Stimulated activated effector memory CD8-positive, alpha-beta T cell treated with anti-CD3 and anti-CD28 coated beads, Interleukin-12 subunit alpha, Interleukin-12 subunit beta, amount 100 ng/mL, for 72 hours (primary cell): ENCODE data around the gene MYCBPAP.
"Not testable (repeated sequence)": the region's sequence is repeated elsewhere in the genome, so short reads cannot be mapped to it uniquely, and the experiment has no call there.

Experiments
- ATAC-seq: fragments of 150-1000 bp; cut with Tn5 transposase; 2 replicates; pipeline ENCODE4 v1.10.0; 2021
- DNase-seq, 2 donors: peaks; one replicate each; pipeline ENCODE4 v3.0.0; 2021 to 2022; ENCODE audit warnings: low spot score in 2 of 2
- H3K27ac Mint-ChIP-seq: one replicate; pipeline ENCODE4 v1.8.0; 2022; ENCODE audit warnings: mild to moderate bottlenecking, mixed read lengths
- H3K36me3 Mint-ChIP-seq: one replicate; pipeline ENCODE4 v1.8.0; 2022; ENCODE audit warnings: mild to moderate bottlenecking, mixed read lengths
- H3K4me1 Mint-ChIP-seq: one replicate; pipeline ENCODE4 v1.8.0; 2022; ENCODE audit warnings: mixed read lengths
- H3K4me3 Mint-ChIP-seq: one replicate; pipeline ENCODE4 v1.8.0; 2022; ENCODE audit warnings: mild to moderate bottlenecking, mixed read lengths
- H3K9me3 Mint-ChIP-seq: one replicate; pipeline ENCODE4 v1.8.0; 2022; ENCODE audit warnings: mixed read lengths

Gene MYCBPAP

DNA sequence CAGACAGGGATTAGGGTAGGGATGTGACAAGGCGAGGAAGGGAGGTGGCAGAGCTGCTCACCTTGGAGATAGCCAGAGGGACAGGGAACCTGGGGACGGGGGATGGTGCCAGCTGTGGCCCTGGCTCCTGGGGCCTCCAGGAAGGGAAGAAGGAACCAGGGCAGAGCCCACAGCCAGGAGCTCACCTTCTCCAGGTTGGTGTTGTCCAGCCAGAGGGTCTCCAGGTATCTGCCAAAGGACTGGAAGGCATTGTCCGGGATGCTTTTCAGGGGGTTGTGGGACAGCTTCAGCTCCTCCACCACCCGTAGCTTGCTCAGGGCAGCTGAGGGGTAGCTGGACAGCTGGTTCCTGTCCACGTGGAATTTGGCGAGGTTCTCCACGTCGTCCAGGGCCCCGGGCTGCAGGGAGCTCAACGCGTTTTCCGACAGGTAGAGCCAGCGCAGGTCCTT lies 40.4 kb upstream of the MYCBPAP start:
- no peak for ATAC-seq
- Mint-ChIP-seq H3K4me1 (peaks cover 34% of the 10 kb centered on the region), H3K9me3 (no peaks in the 10 kb centered on the region), H3K27ac (no peak overlapping the region), H3K4me3 (peak overlapping the region; percentile 47), H3K36me3 (no peaks in the 10 kb centered on the region)
- DNase-seq: no peak

GRCh38 chr17:50468304-50469207 lies 39.7 kb upstream of the MYCBPAP start, which contains the start of gene CHAD:
Gene CHAD, minus strand, starts transcription at chr17:50468880. Its CDS starts 67 bp downstream, at chr17:50468813.
- ATAC-seq (peak; percentile 55), DNase-seq (no peak)
- Mint-ChIP-seq H3K9me3 (no peaks in the 10 kb centered on the region), H3K27ac (no peak within 1 kb of the TSS), H3K4me1 (peaks cover 34% of the 10 kb centered on the region), H3K36me3 (no peaks in the 10 kb centered on the region), H3K4me3 (peak within 1 kb of the TSS; percentile 47)

DNA sequence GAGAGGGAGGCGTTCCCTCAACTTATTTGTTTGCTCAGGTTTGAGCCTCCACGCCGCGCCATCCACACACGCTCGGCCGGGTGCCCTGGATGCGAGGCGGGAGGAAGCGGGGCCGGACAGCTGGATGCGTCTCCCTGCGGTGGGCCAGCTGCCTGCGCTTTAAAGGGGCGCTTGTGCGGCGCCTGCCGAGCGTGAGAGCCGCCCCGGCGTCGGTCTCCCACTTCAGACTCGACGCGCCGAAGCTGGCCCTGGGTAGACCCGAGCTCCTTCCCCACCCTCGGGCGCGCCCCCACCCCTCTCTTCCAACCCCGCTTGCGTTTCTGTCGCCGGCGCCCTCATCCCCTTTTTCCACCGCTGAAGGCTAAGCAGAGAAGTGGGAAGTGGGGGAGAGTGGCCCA lies 39.0 kb upstream of the MYCBPAP start:
- ATAC-seq (no peak), DNase-seq (no peak)
- peaks cover 34% of the 10 kb centered on the region for H3K4me1 Mint-ChIP-seq
- H3K36me3 Mint-ChIP-seq: no peaks in the 10 kb centered on the region
- H3K27ac Mint-ChIP-seq: no peak overlapping the region
- peak overlapping the region; percentile 29 for H3K4me3 Mint-ChIP-seq
- no peaks in the 10 kb centered on the region for H3K9me3 Mint-ChIP-seq

GRCh38 chr17:50469671-50470305 lies 38.5 kb upstream of the MYCBPAP start:
- no peak overlapping the region for H3K27ac Mint-ChIP-seq
- no peaks in the 10 kb centered on the region for H3K9me3 Mint-ChIP-seq
- DNase-seq: no peak
- H3K36me3 Mint-ChIP-seq: no peaks in the 10 kb centered on the region
- ATAC-seq: no peak
- peak overlapping the region; percentile 29 for H3K4me3 Mint-ChIP-seq
- H3K4me1 Mint-ChIP-seq: peaks cover 31% of the 10 kb centered on the region

- ATAC-seq (no peak), DNase-seq (no peak)
- no peaks in the 10 kb centered on the region for H3K9me3 Mint-ChIP-seq
- no peaks in the 10 kb centered on the region for H3K36me3 Mint-ChIP-seq
- H3K27ac Mint-ChIP-seq: no peak overlapping the region
- H3K4me1 Mint-ChIP-seq: peaks cover 25% of the 10 kb centered on the region
- no peak overlapping the region for H3K4me3 Mint-ChIP-seq
Observed at GRCh38 chr17:50470426-50470825, 37.8 kb upstream of the MYCBPAP start.

GRCh38 chr17:50471009-50471905 lies 37.0 kb upstream of the MYCBPAP start:
- no peak overlapping the region for H3K27ac Mint-ChIP-seq
- ATAC-seq (no peak), DNase-seq (no peak)
- H3K36me3 Mint-ChIP-seq: no peaks in the 10 kb centered on the region
- H3K9me3 Mint-ChIP-seq: no peaks in the 10 kb centered on the region
- peaks cover 23% of the 10 kb centered on the region for H3K4me1 Mint-ChIP-seq
- no peak overlapping the region for H3K4me3 Mint-ChIP-seq

GRCh38 chr17:50472286-50472685 lies 36.0 kb upstream of the MYCBPAP start:
- no peak overlapping the region for H3K27ac Mint-ChIP-seq
- no peaks in the 10 kb centered on the region for H3K9me3 Mint-ChIP-seq
- ATAC-seq (no peak), DNase-seq (no peak)
- no peak overlapping the region for H3K4me3 Mint-ChIP-seq
- peaks cover 13% of the 10 kb centered on the region for H3K4me1 Mint-ChIP-seq
- H3K36me3 Mint-ChIP-seq: no peaks in the 10 kb centered on the region

DNA sequence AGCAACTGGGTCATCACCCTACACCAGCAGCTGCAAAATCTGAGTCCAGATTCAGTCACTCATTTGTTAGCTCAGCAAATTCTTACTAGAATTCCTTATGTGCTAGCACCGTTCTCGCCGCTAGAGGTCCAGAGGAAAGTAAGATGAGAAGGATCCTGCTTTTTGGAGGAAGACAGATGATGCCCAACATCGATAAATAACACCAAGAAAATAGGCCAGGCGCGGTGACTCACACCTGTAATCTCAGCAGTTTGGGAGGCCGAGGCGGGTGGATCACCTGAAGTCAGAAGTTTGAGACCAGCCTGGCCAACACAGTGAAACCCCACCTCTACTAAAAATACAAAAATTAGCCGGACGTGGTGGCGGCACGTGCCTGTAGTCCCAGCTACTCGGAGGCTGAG lies 35.5 kb upstream of the MYCBPAP start:
- H3K27ac Mint-ChIP-seq, DNase-seq, H3K4me1 Mint-ChIP-seq, H3K9me3 Mint-ChIP-seq, ATAC-seq, H3K4me3 Mint-ChIP-seq, H3K36me3 Mint-ChIP-seq: not testable (repeated sequence)

- Mint-ChIP-seq H3K27ac (no peak overlapping the region), H3K4me3 (no peak overlapping the region), H3K36me3 (no peaks in the 10 kb centered on the region), H3K9me3 (no peaks in the 10 kb centered on the region), H3K4me1 (peaks cover 8% of the 10 kb centered on the region)
- ATAC-seq (no peak), DNase-seq (no peak)
Observed at GRCh38 chr17:50473901-50474300, 34.3 kb upstream of the MYCBPAP start.

- Mint-ChIP-seq H3K27ac (no peak overlapping the region), H3K9me3 (no peaks in the 10 kb centered on the region), H3K4me3 (no peak overlapping the region), H3K4me1 (peaks cover 11% of the 10 kb centered on the region), H3K36me3 (peaks cover 6% of the 10 kb centered on the region)
- DNase-seq: no peak
- no peak for ATAC-seq
Observed at GRCh38 chr17:50474523-50474922, 33.7 kb upstream of the MYCBPAP start.

DNA sequence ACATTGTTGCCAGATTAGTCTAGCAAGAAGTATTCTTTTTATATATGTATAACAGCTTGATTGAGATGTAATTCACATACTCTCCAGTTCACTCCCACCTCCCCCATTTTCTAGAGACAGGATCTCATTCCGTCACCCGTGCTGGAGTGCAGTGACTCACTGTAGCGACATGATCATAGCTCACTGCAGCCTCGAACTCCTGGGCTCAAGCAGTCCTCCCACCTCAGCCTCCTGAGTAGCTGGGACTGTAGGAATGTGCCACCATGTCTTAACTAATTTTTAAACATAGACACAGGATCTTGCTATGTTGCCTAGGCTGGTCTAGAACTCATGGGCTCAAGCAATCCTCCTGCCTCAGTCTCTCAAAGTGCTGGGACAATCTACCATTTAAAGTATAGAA lies 32.9 kb upstream of the MYCBPAP start:
- Mint-ChIP-seq H3K4me1 (peaks cover 19% of the 10 kb centered on the region), H3K27ac (no peak overlapping the region), H3K36me3 (peaks cover 9% of the 10 kb centered on the region), H3K4me3 (no peak overlapping the region), H3K9me3 (no peaks in the 10 kb centered on the region)
- ATAC-seq (no peak), DNase-seq (no peak)

DNA sequence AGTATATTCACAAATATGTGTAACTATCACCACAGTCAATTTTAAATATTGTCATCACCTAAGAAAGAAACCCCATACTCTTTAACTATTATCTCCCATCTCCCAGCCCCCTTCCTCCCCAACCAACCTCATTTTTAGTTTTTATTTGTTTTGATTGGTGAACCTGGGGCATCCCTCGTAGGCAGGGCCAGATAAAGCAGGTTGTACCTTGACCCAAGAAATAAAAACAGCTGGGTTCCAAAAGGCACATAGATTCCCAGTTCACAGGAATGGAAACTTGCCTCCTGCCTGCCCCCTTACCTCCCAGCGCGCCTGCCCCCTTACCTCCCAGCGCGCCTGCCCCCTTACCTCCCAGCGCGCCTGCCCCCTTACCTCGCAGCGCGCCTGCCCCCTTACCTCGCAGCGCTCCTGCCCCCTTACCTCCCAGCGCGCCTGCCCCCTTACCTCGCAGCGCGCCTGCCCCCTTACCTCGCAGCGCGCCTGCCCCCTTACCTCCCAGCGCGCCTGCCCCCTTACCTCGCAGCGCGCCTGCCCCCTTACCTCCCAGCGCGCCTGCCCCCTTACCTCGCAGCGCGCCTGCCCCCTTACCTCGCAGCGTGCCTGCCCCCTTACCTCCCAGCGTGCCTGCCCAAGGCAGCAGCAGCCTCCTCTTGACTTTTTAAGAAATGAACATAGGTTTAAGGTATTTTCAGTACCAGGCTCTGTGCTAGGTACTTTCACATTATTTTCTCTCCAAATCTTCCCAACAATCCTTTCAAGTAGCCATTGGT lies 32.3 kb upstream of the MYCBPAP start:
- not testable (repeated sequence) for H3K9me3 Mint-ChIP-seq, H3K4me3 Mint-ChIP-seq, H3K27ac Mint-ChIP-seq, DNase-seq, H3K36me3 Mint-ChIP-seq, ATAC-seq
- peaks cover 23% of the 10 kb centered on the region for H3K4me1 Mint-ChIP-seq

DNA sequence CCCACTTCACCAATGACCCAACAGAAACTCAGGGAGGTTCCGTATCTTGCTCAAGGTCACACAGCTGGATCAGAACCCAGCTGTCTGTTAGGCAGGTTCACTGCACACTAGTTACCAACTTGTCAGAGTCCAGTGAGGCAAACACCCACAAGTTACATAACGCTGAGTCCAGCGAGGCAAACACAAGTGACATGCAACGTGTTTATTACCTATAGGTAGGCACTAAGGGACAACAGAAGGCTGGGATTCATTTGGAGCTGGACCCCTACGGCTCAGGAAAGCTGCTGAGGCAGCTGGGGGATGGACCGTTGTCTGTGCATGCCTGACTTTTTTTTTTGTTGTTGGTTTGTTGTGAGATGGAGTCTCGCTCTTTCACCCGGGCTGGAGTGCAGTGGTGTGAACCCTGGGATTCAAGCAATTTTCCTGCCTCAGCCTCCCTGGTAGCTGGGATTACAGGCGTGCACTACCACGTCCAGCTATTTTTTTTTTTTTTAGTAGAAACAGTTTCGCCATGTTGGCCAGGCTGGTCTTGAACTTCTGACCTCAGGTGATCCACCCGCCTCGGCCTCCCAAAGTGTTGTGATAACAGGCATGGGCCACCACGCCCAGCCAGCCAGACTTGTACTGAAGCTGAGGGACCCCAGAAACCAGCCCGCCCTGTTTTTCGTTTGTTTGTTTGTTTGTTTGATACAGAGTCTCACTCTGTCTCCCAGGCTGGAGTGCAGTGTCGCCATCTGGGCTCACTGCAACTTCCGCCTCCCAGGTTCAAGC lies 31.5 kb upstream of the MYCBPAP start:
- H3K4me1 Mint-ChIP-seq: peaks cover 23% of the 10 kb centered on the region
- DNase-seq (no peak), ATAC-seq (no peak)
- H3K4me3 Mint-ChIP-seq: no peak overlapping the region
- H3K27ac Mint-ChIP-seq: no peak overlapping the region
- peaks cover 9% of the 10 kb centered on the region for H3K36me3 Mint-ChIP-seq
- H3K9me3 Mint-ChIP-seq: no peaks in the 10 kb centered on the region

- H3K27ac Mint-ChIP-seq: peak overlapping the region; percentile 98
- peaks cover 32% of the 10 kb centered on the region for H3K4me1 Mint-ChIP-seq
- no peak for DNase-seq
- H3K9me3 Mint-ChIP-seq: no peaks in the 10 kb centered on the region
- peaks cover 18% of the 10 kb centered on the region for H3K36me3 Mint-ChIP-seq
- H3K4me3 Mint-ChIP-seq: peak overlapping the region; percentile 76
- no peak for ATAC-seq
Observed at GRCh38 chr17:50477976-50478375, 30.3 kb upstream of the MYCBPAP start.
